HFFc6 (cell line): Measurements from ENCODE around the gene SLC45A2. TPM values are rescaled to one million over a fixed set of nuclear protein-coding genes. Genes with fewer than 3 reads are reported as not detected.

Experiments
- DNase-seq: peaks from one replicate; pipeline ENCODE4 v3.0.0-alpha.2; 2018
- H3K27ac Mint-ChIP-seq: 2 replicates; pipeline ENCODE4 v1.8.0; 2020; ENCODE audit warnings: mild to moderate bottlenecking, mixed read lengths
- H3K27me3 Mint-ChIP-seq: 2 replicates; pipeline ENCODE4 v1.8.0; 2021; ENCODE audit warnings: mild to moderate bottlenecking, moderate library complexity, mixed read lengths; ENCODE audit not compliant: insufficient read depth
- H3K36me3 Mint-ChIP-seq: 2 replicates; pipeline ENCODE4 v1.8.0; 2021; ENCODE audit warnings: low read depth, mixed read lengths
- H3K4me1 Mint-ChIP-seq: 2 replicates; pipeline ENCODE4 v1.8.0; 2020; ENCODE audit warnings: low read depth, mixed read lengths
- H3K4me3 Mint-ChIP-seq: 2 replicates; pipeline ENCODE4 v1.8.0; 2020; ENCODE audit warnings: mild to moderate bottlenecking, moderate library complexity, mixed read lengths
- H3K9me3 Mint-ChIP-seq: 2 replicates; pipeline ENCODE4 v1.8.0; 2020; ENCODE audit warnings: mild to moderate bottlenecking, mixed read lengths
- total RNA-seq, 6 experiments: library from RNA; stranded (reverse); fragmentation: NEBNext Ultra II Directional; extraction: Animal tissue kit (Norgen Biotek cat#: 25700); gene quantifications; 2 replicates in 1 of 6; 3 replicates in 5 of 6; pipeline ENCODE4 v1.2.3, GENCODE V29; 2021
- TF ChIP-seq, protein P1 (sequence below): fragments of 200-600 bp; sonication (generic); IDR thresholded peaks from 2 replicates; pipeline ENCODE4 v1.5.0; 2021; ENCODE audit warnings: antibody characterized with exemption, mild to moderate bottlenecking

SLC45A2 gene
- total RNA-seq, 6 experiments from 2014 or later, result not detected

DNA sequence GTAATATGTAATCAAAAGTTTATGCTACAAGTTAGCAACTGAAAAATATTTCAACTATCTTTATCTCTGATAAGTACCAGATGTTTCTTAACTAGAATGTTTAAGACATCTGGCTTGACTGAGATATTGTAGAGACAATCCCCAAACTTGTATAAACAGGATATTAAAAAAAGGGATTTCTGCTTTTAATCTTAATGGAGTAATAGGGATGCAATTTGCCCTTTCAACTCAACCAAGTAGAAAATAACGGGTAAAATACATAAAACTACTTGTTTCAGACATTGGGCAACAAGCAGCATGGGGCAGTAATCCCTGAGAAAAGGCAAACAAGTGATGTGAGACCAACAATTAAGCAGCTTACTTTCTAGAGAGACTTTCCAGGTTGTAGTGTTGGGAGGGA lies 83.3 kb downstream of the SLC45A2 start:
- peaks cover 8% of the 10 kb centered on the region for H3K4me1 Mint-ChIP-seq
- H3K27me3 Mint-ChIP-seq, result no peaks in the 10 kb centered on the region; the same call in 1 of the 2 replicates
- H3K27ac Mint-ChIP-seq, result no peak overlapping the region
- TF ChIP-seq, protein P1, sequence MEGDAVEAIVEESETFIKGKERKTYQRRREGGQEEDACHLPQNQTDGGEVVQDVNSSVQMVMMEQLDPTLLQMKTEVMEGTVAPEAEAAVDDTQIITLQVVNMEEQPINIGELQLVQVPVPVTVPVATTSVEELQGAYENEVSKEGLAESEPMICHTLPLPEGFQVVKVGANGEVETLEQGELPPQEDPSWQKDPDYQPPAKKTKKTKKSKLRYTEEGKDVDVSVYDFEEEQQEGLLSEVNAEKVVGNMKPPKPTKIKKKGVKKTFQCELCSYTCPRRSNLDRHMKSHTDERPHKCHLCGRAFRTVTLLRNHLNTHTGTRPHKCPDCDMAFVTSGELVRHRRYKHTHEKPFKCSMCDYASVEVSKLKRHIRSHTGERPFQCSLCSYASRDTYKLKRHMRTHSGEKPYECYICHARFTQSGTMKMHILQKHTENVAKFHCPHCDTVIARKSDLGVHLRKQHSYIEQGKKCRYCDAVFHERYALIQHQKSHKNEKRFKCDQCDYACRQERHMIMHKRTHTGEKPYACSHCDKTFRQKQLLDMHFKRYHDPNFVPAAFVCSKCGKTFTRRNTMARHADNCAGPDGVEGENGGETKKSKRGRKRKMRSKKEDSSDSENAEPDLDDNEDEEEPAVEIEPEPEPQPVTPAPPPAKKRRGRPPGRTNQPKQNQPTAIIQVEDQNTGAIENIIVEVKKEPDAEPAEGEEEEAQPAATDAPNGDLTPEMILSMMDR, result no peak
- H3K9me3 Mint-ChIP-seq, result peaks cover 12% of the 10 kb centered on the region
- peaks cover 17% of the 10 kb centered on the region for H3K36me3 Mint-ChIP-seq
- DNase-seq, result no peak
- H3K4me3 Mint-ChIP-seq, result no peak overlapping the region

Other genes starting within 250 kb of the SLC45A2 start
- gene ADAMTS12, start 92.7 kb downstream of the SLC45A2 start, total RNA-seq, result 10 to 100 TPM; 42.2 to 49.7 (median 47.2) TPM
- not detected for gene RXFP3, start 48.3 kb downstream of the SLC45A2 start, total RNA-seq
- 10 to 100 TPM in 1 of 6 experiments, 1 to 10 TPM in 5; 8.1 to 16.8 (median 8.9) TPM for gene AMACR, start 23.4 kb upstream of the SLC45A2 start, total RNA-seq
- gene C1QTNF3, start 58.5 kb upstream of the SLC45A2 start, total RNA-seq, result under 1 TPM; 0.40 to 0.62 (median 0.50) TPM